GM19372 (cell line): Measurements from ENCODE around the gene NTN5.
"Not testable (repeated sequence)": the region's sequence is repeated elsewhere in the genome, so short reads cannot be mapped to it uniquely, and the experiment has no call there.

Source experiments
- ATAC-seq: cut with Tn5 transposase; IDR thresholded peaks from one replicate; pipeline ENCODE4 v1.9.1; 2021; ENCODE audit warnings: mild to moderate bottlenecking, low read depth, moderate library complexity; ENCODE audit not compliant: unreplicated experiment

The NTN5 gene

DNA sequence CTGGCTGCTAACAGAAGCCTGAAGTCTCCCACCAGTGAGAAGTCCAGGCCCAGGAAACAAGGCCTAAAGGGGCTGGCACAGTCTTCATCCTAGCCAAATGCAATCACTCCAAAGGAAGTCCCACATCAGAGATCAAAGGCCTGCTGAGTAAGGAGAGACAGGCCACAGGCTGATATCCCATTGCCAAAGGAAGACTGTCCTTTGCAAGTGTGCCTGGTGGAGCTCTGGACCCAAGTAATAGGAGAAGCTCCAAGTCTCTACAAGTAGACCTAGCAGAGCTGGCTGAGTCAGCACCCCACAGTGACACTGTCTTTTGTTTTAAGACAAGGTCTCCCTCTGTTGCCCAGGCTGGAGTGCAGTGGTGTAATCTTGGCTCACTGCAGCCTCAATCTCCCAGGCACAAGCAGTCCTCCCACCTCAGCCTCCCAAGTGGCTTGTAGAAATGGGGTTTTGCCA, 40.1 kb downstream of the NTN5 start:
- no peak for ATAC-seq

DNA sequence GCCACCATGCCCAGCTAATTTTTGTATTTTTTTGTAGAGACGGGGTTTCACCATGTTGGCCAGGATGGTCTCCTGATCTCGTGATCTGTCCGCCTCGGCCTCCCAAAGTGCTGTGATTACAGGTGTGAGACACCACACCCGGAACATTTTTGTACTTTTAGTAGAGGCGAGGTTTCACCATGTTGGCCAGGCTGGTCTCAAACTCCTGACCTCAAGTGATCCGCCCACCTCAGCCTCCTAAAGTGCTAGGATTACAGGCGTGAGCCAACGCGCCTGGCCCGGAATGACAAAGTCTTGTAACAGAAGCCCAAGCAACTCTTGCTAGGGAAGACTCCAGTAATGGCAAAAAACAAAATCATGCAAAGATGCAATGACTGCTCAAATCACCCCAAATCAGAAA, 40.5 kb downstream of the NTN5 start:
- ATAC-seq: not testable (repeated sequence)

- ATAC-seq: no peak
Measured at GRCh38 chr19:48631225-48631624, 41.6 kb downstream of the NTN5 start.

DNA sequence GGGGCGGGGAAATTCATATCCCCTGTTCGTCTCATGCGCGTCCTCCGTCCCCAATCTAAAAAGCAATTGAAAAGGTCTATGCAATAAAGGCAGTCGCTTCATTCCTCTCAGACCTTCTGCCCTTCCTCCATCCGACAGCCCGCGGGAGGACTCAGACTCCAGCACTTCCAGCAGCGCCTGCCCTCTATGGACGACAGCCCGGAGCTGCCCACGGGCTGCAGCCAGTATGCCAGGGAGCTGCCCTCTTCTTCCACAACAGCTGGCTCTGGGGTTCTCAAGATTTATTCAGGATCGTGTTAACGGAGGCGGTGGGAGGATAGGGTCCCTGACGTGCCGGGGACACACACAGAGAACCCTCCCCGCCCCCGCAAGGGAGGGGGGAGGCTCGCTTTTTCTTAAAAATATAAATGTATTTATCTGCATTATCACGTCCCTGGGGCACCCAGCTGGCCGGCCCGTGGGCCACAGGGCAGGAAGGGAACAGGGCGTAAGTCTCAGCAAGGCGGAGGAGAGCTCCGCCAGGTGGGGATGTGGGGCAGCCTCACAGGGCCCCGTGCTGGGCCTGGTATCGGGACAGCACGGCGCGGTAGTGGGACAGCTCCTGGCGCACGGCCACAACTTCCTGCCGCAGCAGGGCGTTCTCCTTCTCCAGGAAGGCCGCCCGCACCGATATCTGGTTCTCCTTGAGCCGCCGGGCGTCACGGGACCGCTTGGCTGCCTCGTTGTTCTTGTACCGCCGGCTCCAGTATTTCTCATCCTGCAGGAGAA, 42.3 kb downstream of the NTN5 start:
- no peak for ATAC-seq

DNA sequence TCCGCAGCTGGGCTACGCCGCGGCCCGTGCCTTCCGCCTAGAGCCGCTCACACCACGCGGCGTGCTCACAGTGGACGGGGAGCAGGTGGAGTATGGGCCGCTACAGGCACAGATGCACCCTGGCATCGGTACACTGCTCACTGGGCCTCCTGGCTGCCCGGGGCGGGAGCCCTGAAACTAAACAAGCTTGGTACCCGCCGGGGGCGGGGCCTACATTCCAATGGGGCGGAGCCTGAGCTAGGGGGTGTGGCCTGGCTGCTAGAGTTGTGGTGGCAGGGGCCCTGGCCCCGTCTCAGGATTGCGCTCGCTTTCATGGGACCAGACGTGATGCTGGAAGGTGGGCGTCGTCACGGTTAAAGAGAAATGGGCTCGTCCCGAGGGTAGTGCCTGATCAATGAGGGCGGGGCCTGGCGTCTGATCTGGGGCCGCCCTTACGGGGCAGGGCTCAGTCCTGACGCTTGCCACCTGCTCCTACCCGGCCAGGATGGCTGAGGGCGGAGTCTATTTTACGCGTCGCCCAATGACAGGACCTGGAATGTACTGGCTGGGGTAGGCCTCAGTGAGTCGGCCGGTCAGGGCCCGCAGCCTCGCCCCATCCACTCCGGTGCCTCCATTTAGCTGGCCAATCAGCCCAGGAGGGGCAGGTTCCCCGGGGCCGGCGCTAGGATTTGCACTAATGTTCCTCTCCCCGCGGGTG, 43.1 kb downstream of the NTN5 start:
- no peak for ATAC-seq

DNA sequence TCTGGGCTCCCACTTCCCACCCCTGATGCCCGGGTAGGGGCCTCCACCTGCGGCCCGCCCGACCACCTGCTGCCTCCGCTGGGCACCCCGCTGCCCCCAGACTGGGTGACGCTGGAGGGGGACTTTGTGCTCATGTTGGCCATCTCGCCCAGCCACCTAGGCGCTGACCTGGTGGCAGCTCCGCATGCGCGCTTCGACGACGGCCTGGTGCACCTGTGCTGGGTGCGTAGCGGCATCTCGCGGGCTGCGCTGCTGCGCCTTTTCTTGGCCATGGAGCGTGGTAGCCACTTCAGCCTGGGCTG, 43.6 kb downstream of the NTN5 start:
- ATAC-seq: no peak

DNA sequence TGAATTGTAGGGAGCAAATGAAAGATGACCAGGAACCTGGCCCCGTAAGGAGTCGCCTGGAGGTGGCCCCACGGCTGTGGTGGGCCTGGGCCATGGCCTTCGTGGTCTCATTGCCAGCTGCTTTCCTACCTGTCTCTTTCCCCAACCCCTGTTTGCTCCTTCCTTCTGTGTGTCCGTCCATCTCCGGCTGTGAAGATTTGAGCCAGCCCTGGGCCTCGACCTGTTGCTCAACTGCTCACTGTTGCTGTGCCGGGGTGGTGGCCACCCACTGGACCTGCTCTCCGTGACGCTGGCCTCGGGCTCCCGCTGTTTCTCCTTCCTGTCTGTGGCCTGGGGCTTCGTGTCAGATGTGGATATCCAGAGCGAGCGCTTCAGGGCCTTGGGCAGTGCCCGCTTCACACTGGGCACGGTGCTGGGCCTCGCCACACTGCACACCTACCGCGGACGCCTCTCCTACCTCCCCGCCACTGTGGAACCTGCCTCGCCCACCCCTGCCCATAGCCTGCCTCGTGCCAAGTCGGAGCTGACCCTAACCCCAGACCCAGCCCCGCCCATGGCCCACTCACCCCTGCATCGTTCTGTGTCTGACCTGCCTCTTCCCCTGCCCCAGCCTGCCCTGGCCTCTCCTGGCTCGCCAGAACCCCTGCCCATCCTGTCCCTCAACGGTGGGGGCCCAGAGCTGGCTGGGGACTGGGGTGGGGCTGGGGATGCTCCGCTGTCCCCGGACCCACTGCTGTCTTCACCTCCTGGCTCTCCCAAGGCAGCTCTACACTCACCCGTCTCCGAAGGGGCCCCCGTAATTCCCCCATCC, 44.1 kb downstream of the NTN5 start:
- no peak for ATAC-seq

- ATAC-seq: no peak
Measured at GRCh38 chr19:48627865-48628314, 44.9 kb downstream of the NTN5 start.

DNA sequence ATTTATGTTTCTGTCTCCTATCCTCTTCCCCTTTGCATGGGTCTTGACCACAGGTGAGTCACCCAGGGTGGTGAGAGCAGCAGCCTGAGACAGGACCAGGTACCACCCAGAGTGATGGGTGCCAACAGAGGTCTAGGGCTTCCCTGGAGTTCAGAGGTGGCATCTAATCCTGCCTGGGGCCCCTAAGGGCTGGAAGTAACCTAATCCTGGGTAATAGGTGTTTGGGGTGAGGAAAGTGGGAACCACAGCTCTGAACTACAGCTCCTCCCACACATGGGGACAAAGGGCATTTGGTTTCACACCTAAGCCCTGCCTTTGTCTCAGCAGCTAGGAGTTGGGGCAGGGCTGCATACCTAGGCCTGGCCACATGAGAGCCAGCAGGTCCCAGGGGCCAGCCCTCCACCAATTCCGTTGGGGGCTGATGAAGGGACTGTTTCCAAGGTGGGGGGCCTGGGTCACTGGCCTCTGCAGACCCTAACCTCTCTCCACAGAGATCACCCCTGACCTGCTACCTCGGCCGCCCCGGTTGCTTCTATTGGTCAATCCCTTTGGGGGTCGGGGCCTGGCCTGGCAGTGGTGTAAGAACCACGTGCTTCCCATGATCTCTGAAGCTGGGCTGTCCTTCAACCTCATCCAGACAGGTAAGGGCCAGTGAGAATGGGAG, 45.5 kb downstream of the NTN5 start:
- no peak for ATAC-seq

GRCh38 chr19:48625891-48626327, 46.9 kb downstream of the NTN5 start:
- ATAC-seq: no peak

- no peak for ATAC-seq
Measured at GRCh38 chr19:48624791-48625723, 47.8 kb downstream of the NTN5 start.

- peak; percentile 55 for ATAC-seq
Measured at GRCh38 chr19:48624067-48624594, 48.7 kb downstream of the NTN5 start.

DNA sequence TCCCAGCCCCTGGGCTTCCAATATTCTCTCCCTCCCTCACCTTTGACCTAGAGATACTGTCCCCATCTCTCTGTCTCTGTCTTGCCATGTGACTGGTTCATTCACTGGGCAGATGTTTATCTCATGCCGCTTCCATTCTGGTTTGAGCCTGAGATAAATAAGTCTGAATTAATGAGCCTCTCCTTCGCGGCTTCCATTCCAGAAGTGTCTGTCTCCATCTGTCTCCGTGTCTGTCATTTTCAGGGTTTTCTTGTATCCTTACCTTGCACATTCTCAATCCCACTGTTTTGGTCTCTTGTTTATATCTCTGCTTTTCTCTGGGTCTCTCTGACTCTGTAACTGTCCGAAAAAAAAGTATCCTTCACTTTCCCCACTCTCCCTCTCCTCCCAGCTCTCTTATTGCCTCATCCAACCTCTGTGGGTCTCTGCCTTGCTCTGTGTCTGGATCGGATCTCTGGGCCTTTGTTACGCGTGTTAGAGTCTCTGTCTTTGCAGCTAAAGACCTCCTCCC, 49.2 kb downstream of the NTN5 start:
- ATAC-seq: no peak

DNA sequence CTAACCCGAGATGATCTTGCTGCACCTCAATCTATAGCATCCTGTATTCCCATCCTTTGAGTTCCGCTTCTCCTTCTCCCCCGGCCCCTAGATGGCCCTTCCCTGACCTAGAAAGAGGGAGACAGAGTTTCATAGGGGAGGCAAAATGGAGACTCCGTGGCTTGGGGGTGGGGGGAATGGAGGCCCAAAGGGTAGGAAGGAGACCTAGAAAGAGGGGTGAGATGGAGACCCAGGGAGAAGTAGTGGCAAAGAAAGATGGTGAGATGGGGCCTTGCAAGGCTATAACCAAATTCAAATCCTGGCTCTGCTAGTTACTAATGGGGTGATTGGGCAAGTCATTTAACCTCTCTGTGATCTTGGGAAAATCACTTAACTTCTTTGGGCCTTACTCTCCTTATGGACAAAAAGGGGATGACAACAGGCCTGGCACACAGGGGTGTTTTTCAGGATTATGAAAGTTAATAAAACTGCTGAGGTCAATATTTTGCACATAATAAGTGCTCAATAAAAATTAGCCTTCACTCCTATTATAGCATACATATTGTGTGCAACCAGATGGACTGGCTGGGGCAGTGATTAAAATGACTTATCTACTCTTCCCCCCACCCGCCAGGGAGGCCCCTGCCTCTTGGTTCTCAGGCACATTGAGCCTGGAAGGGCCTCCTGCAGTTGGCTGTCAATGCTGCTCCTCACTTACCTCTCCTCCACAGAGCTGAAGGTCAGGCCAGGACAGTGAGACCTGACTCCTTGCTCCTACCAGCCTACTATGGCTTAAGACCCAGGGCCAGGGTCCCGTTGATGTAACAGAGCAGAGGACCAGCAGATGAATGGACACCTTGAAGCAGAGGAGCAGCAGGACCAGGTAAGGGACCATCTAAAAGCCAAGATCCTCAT, 52.9 kb downstream of the NTN5 start:
- no peak for ATAC-seq

- peak; percentile 90 for ATAC-seq
Measured at GRCh38 chr19:48618916-48619691, 53.7 kb downstream of the NTN5 start, which contains the start of the genes RPL18 and SPHK2. Gene RPL18, minus strand, starts transcription at chr19:48619178. Its CDS starts 35 bp downstream, at chr19:48619143. Gene SPHK2, plus strand, starts transcription at chr19:48619506. Its CDS starts 1,009 bp downstream, at chr19:48620515.

DNA sequence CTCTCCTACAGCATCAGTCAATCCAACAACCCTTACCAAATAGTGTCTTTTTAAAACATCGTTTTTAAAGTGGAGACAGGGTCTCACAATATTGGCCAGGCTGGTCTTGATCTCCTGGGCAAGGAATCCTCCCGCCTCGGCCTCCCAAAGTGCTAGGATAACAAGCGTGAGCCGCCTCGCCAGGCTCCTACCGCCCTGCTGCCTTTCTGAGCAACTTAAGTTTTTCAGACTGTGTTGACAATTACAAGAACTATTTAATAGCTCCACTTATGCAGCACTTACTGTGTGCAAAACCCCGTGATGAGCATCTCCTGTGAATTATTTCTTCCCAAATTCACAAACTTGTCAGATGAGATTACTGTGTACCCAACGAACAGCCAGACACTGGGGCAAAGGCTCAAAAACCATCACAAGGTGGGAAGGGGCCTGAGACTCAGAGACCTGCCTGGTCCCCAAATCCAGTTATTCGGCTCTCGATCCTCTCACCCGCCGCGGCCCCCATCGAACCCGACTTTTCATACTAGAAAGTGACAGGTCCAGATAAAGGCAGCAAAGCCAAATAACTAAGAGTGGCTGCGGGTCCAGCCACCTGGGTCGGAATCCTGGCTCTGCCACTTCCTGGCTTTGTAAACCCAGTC, 54.4 kb downstream of the NTN5 start:
- no peak for ATAC-seq
